GM18511 (cell line): ENCODE results near the gene CIAO3.
"Not testable (repeated sequence)": the region's sequence is repeated elsewhere in the genome, so short reads cannot be mapped to it uniquely, and the experiment has no call there.

Experiments used
- ATAC-seq: cut with Tn5 transposase; IDR thresholded peaks from one replicate; pipeline ENCODE4 v1.9.1; 2021; ENCODE audit warnings: mild to moderate bottlenecking, moderate library complexity; ENCODE audit not compliant: unreplicated experiment

Gene CIAO3

GRCh38 chr16:725041-725376 lies 15.8 kb downstream of the CIAO3 start:
- no peak for ATAC-seq

GRCh38 chr16:724188-725040 lies 16.4 kb downstream of the CIAO3 start:
- ATAC-seq = no peak

GRCh38 chr16:723695-724094 lies 17.1 kb downstream of the CIAO3 start:
- no peak for ATAC-seq

GRCh38 chr16:722835-723633 lies 17.8 kb downstream of the CIAO3 start:
- no peak for ATAC-seq

GRCh38 chr16:721765-722540 lies 18.8 kb downstream of the CIAO3 start:
- ATAC-seq = no peak

GRCh38 chr16:720990-721764 lies 19.6 kb downstream of the CIAO3 start, which contains the start of gene ANTKMT:
TSS of gene ANTKMT (plus strand) at chr16:721146. CDS start at chr16:721275, 129 bp downstream.
- peak; percentile 73 for ATAC-seq

- ATAC-seq = peak; percentile 31
Measured at GRCh38 chr16:720447-720989, 20.3 kb downstream of the CIAO3 start.

- no peak for ATAC-seq
Measured at GRCh38 chr16:719815-720446, 20.9 kb downstream of the CIAO3 start.

- ATAC-seq = no peak
Measured at GRCh38 chr16:718922-719321, 21.9 kb downstream of the CIAO3 start.

- no peak for ATAC-seq
Measured at GRCh38 chr16:718389-718788, 22.4 kb downstream of the CIAO3 start.

GRCh38 chr16:717450-718245 lies 23.1 kb downstream of the CIAO3 start:
- ATAC-seq = no peak

GRCh38 chr16:716768-717325 lies 23.9 kb downstream of the CIAO3 start:
- ATAC-seq = no peak

- no peak for ATAC-seq
Measured at GRCh38 chr16:716200-716568, 24.6 kb downstream of the CIAO3 start.

GRCh38 chr16:715477-716199 lies 25.2 kb downstream of the CIAO3 start:
- no peak for ATAC-seq

GRCh38 chr16:714558-715476 lies 26.0 kb downstream of the CIAO3 start, which contains the start of gene METRN:
TSS of gene METRN (plus strand) at chr16:715118. CDS start at chr16:715290, 172 bp downstream.
- ATAC-seq = peak; percentile 79

GRCh38 chr16:714079-714478 lies 26.7 kb downstream of the CIAO3 start:
- ATAC-seq = no peak

- ATAC-seq = not testable (repeated sequence)
Measured at GRCh38 chr16:712740-713250, 28.0 kb downstream of the CIAO3 start.
